GM19239 (cell line): Measurements from ENCODE around the gene TIMP4.

Source experiments
- DNase-seq: peaks from one replicate; pipeline ENCODE4 v3.0.0; 2011; ENCODE audit warnings: low spot score; ENCODE audit not compliant: insufficient read length
- FAIRE-seq: peaks from 2 replicates; lab custom pipeline; 2011; peaks lifted over from hg19 to GRCh38; lab: Jason Lieb, UNC

Gene TIMP4

DNA sequence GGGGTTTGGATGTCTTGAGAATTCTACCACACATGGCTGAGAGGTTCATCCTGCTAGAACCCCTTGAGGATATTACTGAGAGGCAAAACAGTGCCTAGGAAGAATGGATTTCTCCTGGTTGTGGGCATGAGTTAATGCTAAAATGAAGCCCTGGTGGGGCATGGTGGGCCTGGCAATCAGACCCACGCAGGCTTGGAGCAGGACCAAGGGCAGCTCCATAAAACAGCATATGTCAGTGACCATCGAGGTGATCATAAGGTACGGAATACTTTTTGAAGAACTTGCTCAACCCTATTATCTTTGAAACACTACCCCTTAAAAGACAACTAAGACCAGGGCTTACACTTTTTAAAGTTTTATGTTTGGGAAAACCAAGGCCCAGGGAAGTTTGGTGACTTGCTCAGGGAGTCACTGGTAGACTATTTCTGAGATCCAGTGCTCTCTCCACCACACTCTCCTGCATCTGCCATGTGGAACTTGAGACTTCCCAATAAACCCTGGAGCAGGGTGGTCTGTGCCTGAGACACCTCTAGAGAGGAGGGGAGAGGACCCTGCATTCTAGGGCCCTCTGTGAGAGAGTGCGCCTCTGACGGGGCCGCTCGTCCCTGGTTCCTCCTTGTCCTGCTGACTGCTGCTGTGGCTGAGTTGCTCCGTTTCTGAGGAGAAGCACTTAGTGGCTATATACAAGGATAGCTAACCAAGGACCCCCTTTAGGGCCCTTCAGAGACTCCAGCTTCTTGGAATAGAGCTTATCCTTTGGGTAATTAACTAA lies 28.0 kb upstream of the TIMP4 start:
- DNase-seq (no peak), FAIRE-seq (no peak)

GRCh38 chr3:12186046-12186445 lies 27.3 kb upstream of the TIMP4 start:
- no peak for FAIRE-seq
- DNase-seq, result no peak

DNA sequence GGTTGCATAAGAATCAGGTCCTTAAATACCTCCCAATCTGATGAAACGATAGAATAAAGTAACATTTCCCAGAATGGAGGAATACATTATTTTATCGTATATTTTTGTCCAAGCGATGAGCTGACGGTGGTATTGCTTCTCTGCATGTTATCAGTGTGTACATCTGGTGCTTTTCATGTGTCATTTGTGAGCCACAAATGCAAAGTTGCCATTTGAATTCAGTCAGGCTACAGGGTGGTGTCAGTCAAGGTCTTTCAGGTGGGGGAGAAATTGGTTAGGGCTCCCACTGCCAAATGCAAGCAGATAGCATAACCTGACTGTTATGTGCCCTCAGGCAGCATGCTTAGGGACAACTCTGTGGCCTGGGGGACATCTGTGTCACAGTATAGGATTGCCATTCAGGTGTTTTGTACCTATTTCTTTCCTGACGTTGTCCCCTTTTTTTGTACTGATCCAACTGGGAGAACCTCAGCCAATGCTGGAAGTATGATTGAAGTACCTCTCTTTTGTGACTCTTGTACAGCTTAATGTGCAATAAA lies 26.5 kb upstream of the TIMP4 start:
- DNase-seq (no peak), FAIRE-seq (no peak)

GRCh38 chr3:12184541-12184940 lies 25.8 kb upstream of the TIMP4 start:
- FAIRE-seq (no peak), DNase-seq (no peak)

GRCh38 chr3:12182687-12183441 lies 24.2 kb upstream of the TIMP4 start:
- FAIRE-seq (no peak), DNase-seq (no peak)

GRCh38 chr3:12181806-12182205 lies 23.1 kb upstream of the TIMP4 start:
- DNase-seq (no peak), FAIRE-seq (no peak)

GRCh38 chr3:12181301-12181700 lies 22.6 kb upstream of the TIMP4 start:
- FAIRE-seq (peak; percentile 4), DNase-seq (no peak)

DNA sequence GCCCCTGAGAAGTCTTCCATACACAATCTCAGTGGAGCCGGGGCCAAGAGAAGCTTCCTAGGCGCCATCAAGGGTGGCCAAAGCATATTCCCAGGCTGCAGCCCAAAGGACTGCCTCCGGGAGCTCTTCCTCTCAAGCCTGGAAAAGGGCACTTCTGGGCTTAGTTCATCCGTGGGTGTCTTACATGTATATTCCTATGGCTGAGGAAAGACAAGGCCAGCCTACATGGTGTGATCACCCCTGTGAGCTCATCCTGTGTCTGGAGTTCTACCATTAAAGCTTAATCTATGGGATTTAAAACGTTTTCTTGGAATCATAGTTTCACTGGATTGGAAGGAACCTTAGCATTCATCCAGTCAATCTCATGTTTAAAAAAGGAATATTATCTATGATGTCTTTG lies 21.9 kb upstream of the TIMP4 start:
- FAIRE-seq (no peak), DNase-seq (no peak)

DNA sequence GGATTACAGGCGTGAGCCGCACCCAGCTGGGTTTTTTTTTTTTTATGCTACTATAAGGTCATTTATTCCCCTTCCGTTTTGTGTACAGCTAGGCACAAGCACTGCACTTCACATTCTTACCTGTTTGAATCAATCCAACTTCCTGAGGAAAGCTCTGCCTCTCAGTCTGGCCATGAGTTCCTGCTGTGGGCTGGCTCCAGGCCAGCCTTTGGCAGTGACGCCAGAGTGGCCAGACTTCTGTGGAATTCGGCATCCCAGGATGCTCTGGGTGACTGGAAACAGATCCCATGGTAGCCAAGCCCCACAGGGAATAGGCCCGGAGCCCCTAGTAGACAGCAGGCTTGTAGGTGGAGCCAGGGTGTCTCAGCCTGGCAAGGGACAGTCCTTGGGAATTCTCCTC lies 21.5 kb upstream of the TIMP4 start:
- DNase-seq, result no peak

DNA sequence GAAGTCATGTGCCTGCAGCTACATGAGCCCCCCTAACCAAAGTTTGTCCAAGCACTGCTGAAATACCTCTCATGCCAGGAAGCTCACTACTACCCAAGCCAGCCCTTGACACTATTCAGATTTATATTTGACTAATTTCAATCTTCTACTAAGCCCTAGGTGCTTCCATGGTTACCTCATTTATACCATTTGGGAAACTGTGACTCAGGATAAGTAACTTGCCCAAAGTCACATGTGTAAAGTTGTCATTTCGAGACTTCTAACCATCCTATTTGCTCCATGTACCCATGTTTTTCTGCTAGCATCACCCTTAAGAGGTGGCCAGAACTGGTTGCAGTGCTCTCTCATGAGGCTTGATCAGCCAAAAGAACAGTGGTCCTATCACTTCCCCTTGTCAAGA lies 20.7 kb upstream of the TIMP4 start:
- FAIRE-seq, result no peak
- no peak for DNase-seq

More for the DNA sequence above, 21.5 kb upstream of the TIMP4 start:
- no peak for FAIRE-seq

DNA sequence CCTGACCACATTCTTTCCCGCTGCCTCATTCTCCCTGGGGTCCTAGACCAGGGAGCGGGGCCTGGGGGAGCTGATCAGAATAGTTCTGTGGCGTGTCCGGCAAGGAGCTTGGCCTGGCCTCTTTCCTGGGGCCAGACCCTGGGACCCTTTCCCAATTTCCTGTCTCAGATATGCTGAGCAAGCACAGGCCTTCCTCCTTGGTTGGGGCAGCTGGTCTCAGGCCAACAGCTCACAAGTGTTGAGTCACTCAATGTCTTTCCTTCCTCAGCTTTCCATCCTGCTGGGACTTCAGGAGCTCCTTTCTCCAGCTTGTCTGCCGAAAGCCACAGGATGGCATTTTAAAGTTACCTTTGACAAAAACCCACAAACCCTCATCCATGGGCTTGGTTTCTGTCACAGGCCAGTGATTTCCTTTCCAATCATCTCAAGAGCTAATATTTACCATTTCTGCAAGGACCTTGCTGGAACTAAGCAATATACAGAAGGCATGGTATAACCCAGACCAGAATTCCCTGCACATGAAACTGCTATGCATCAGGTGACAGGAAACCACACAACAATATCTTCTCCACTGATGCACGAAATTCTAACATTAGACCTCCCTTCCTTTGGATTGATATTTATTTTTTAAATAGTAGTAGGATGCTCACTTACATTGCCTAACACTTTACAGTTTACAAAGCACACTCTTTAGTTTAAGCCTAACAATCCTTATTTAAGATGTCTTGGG lies 19.5 kb upstream of the TIMP4 start:
- FAIRE-seq, result no peak
- no peak for DNase-seq

GRCh38 chr3:12177126-12177525 lies 18.4 kb upstream of the TIMP4 start:
- no peak for FAIRE-seq
- DNase-seq, result no peak

DNA sequence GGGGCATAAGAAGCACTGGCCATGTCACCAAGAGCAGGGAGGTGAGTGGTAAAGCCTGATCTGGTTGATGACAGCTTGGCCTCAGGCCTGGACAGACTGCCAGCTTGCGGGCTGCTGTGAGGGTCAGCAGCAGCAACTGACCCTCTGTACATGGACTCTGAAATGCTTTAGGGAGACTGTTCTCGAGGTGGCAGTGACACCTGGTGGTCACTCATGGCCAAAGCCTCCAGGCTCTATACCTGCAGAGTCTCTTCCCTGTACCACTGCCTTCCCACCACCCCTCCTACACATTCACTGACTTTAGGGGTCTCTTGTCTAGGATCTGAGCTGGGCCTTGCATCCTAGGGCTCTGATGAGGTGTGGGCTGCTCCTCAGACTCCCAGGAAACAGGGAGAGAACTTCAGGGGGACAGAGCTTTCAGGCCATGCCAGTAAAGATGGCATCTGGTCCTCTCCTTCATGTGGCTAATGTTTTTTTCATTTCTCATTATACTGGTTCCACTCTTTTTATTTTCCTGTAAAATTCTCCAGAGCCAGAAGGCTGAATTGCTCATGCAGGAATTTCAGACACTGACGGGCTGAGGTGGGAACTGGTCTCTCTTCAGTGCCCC lies 17.2 kb upstream of the TIMP4 start:
- DNase-seq (peak; percentile 38), FAIRE-seq (peak; percentile 70)

GRCh38 chr3:12175137-12175593 lies 16.5 kb upstream of the TIMP4 start:
- no peak for DNase-seq
- FAIRE-seq, result no peak

DNA sequence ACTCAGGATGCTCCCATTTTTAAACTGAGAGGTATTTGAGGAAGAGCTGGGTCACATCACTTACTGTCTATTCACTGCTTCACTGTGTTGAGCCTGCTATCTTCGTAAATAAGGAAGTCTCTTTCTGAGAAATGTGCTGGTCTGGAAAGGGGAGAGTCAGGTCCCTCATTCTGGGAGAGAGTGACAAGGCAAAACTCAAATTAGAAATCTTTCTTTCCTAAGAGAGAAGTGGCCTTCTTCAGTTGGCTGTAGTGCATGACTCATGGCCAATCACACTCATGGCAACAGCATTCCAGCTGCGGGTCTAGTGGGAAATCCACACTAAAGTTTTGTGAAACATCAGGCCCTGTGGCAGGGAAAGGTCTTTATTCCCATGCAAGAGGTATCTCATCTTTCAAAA lies 11.5 kb upstream of the TIMP4 start:
- no peak for FAIRE-seq
- DNase-seq, result no peak

- DNase-seq (no peak), FAIRE-seq (no peak)
Measured at GRCh38 chr3:12165909-12166308, 7.2 kb upstream of the TIMP4 start.

DNA sequence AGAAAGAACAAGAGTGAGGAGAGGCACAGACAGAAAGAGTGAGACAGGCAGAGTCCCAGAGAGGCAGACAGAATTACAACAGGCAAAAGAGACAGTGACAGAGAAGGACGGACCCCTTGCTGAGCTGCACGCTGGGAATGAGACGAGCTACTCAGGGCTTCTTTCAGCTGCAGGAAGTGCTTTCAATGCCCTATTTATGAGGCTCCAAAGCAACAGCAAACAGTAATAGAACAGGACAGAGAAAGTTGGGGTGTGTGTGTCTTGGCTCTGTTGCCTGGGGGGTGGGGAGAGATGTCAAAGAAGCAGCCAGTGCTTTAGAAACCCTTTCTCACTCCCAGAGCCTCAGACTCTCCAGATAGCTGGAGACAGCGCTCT lies 502 bp upstream of the TIMP4 start:
- DNase-seq (no peak), FAIRE-seq (no peak)

GRCh38 chr3:12157026-12157425 lies 1.7 kb downstream of the TIMP4 start:
- FAIRE-seq, result no peak
- no peak for DNase-seq

GRCh38 chr3:12155828-12156227 lies 2.9 kb downstream of the TIMP4 start:
- FAIRE-seq, result no peak

DNA sequence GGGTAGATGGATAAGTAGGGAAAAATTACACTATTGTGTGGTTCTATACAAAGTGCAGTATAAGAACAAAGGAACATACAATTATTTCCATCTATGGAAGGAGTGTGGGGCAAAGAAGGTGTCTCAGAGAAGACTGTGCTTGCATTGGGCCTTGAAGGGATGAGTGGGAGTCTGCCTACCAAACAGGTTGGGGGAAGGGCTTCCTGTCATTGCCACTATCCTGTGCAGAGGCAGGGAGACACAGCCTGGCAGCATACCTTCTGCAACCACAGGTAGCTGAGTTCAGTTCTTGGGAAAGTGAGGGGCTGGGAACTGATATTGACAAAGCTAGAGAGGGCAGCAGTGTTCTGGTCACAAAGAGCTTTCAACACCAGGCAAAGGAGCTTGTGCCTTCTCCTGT lies 3.4 kb downstream of the TIMP4 start:
- no peak for DNase-seq
- FAIRE-seq, result no peak

More at GRCh38 chr3:12155828-12156227, 2.9 kb downstream of the TIMP4 start:
- DNase-seq, result no peak
